GM12872 (cell line): Measurements from ENCODE around the gene SLC9A9.

Source experiments
- CTCF ChIP-seq: IDR thresholded peaks from 3 replicates; pipeline ENCODE4 v1.5.1; 2011; ENCODE audit warnings: low read depth, mild to moderate bottlenecking, low read length, moderate library complexity; ENCODE audit not compliant: insufficient read depth

SLC9A9 gene

GRCh38 chr3:143531101-143531500 lies 317.2 kb downstream of the SLC9A9 start:
- no peak for TF ChIP-seq CTCF

DNA sequence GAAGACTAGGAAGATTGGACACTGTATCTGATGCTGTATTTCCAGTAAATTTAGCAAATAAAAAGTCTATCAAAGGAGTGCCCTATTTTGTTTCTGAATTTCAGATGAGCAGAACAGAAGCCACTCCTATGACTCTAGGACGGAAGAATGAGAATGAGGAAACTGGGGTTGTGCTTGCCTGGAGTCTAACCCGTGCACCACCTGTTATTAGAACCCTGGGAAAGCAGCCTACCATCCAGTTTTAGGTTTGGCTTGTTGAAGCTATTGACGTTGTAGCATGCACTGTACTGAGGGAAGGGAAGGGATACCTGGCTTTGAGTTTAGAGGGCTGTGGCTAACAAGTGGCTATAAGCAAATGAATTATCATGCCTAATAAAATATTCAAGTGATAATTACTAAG lies 318.5 kb downstream of the SLC9A9 start:
- no peak for TF ChIP-seq CTCF

- no peak for TF ChIP-seq CTCF
Observed at GRCh38 chr3:143529018-143529478, 319.2 kb downstream of the SLC9A9 start.

DNA sequence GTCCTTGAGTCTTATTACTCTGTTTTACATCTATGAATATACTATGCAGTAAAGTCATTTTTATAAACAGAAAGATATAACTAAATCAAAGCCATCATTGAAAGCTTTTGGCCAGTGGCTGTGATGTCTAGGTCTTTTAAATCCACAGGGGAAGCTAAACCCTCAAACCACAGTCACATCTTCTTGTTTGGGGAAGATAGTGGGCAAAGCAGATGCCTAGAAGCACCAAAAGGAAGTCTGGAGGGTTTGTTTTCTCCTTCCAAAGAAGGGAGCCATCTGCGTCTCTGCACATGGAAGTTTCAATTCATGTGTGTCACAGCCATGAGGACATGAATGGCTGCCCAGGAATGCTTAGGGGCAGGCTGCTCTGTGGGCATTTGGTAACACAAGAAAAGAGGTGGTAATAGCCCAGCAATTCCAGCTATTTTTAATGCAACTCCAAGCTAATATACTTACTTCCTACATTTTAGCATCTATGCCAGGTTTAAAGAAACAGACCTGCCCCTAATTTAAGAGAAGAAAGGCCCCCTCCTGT lies 322.2 kb downstream of the SLC9A9 start:
- TF ChIP-seq CTCF: no peak

DNA sequence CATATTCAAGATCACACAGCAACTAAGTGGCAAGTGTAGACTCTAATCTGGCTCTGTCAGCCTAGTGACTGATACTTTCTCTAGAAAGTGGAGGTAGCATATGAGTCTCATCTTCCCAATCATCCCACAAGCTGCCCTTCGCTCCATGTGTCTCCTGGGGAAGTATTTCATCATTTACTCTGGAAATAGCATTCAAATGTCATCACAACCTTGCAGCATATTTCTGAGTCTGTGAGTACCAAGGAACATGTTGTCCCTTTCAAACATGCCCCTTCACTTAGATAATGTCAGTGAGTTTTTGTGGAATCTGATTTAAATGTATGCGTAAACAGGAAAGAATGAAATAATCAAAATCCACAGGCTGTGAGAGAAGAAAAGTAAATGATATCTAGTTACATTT lies 322.9 kb downstream of the SLC9A9 start:
- TF ChIP-seq CTCF: no peak

GRCh38 chr3:143521803-143522202 lies 326.5 kb downstream of the SLC9A9 start:
- no peak for TF ChIP-seq CTCF

- TF ChIP-seq CTCF: no peak
Observed at GRCh38 chr3:143514874-143515273, 333.4 kb downstream of the SLC9A9 start.
